Effector memory CD4-positive, alpha-beta T cell (primary cell): ENCODE measurements around the gene IFNA6.

ENCODE experiments used
- DNase-seq, 3 donors: peaks; one replicate each; pipeline ENCODE4 v3.0.0-alpha.2; 2020
- H3K27ac ChIP-seq: 2 replicates; pipeline ENCODE4 v1.7.0; 2013; ENCODE audit warnings: mild to moderate bottlenecking, low read length, moderate library complexity; ENCODE audit not compliant: insufficient read depth, poor library complexity, severe bottlenecking
- H3K27me3 ChIP-seq: replicated peaks from 2 replicates; pipeline ENCODE4 v1.7.0; 2013; ENCODE audit warnings: mild to moderate bottlenecking, low read length; ENCODE audit not compliant: insufficient read depth, control insufficient read depth, poor library complexity, severe bottlenecking
- H3K36me3 ChIP-seq: 2 replicates; pipeline ENCODE4 v1.7.0; 2013; ENCODE audit warnings: mild to moderate bottlenecking, low read length, moderate library complexity; ENCODE audit not compliant: control insufficient read depth, insufficient read depth
- H3K4me1 ChIP-seq: 2 replicates; pipeline ENCODE4 v1.7.0; 2013; ENCODE audit warnings: low read length, mild to moderate bottlenecking; ENCODE audit not compliant: control insufficient read depth, insufficient read depth, poor library complexity, severe bottlenecking
- H3K4me3 ChIP-seq: 2 replicates; pipeline ENCODE4 v1.7.0; 2013; ENCODE audit warnings: low read length, low read depth, mild to moderate bottlenecking; ENCODE audit not compliant: insufficient read depth, poor library complexity, severe bottlenecking
- H3K9me3 ChIP-seq: 2 replicates; pipeline ENCODE4 v1.7.0; 2013; ENCODE audit warnings: mild to moderate bottlenecking, low read length, moderate library complexity; ENCODE audit not compliant: control insufficient read depth

Gene IFNA6

GRCh38 chr9:21311889-21312288 is 38.8 kb downstream of the IFNA6 start:
- H3K36me3 ChIP-seq = no peaks in the 10 kb centered on the region
- DNase-seq = no peak
- H3K4me1 ChIP-seq = no peaks in the 10 kb centered on the region
- no peaks in the 10 kb centered on the region for H3K27me3 ChIP-seq
- H3K9me3 ChIP-seq = no peaks in the 10 kb centered on the region
- no peak overlapping the region for H3K4me3 ChIP-seq
- H3K27ac ChIP-seq = no peak overlapping the region

DNA sequence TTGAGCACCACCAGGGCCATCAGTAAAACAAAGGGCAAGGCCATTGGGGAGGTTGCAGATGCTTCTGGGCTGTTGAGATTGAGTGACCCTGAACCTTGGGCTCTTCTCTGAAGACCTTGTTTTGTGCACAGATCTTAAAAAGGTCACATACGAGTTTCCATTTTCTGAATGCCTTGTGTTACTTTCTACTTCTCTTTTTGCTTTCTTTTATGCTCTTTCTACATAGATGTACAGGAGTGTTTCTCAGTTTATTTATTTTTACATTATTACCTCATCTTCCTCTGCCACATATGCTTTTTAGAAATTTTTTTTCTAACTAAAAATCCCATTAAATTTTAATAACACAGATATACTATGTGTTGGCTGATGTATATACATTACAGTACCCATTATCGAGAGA is 45.5 kb downstream of the IFNA6 start, which contains the start of gene IFNA5:
Gene IFNA5, minus strand, starts transcription at position 101 of the 400 bp plus-strand sequence. Its CDS starts 57 bp downstream, at position 44.
- H3K4me3 ChIP-seq = no peak within 1 kb of the TSS
- no peak for DNase-seq
- H3K36me3 ChIP-seq = no peaks in the 10 kb centered on the region
- no peaks in the 10 kb centered on the region for H3K9me3 ChIP-seq
- H3K27ac ChIP-seq = no peak within 1 kb of the TSS
- no peaks in the 10 kb centered on the region for H3K4me1 ChIP-seq
- no peaks in the 10 kb centered on the region for H3K27me3 ChIP-seq
